ENCODE measurements around the gene MS4A6E. TPM values are rescaled to one million over a fixed set of nuclear protein-coding genes. Genes with fewer than 3 reads are reported as not detected.

MS4A6E gene
- total and polyA plus RNA-seq, 2 of the 8 experiments (the other 6 are each of a cell fraction or from before 2014, with no cell fraction given), result not detected

DNA sequence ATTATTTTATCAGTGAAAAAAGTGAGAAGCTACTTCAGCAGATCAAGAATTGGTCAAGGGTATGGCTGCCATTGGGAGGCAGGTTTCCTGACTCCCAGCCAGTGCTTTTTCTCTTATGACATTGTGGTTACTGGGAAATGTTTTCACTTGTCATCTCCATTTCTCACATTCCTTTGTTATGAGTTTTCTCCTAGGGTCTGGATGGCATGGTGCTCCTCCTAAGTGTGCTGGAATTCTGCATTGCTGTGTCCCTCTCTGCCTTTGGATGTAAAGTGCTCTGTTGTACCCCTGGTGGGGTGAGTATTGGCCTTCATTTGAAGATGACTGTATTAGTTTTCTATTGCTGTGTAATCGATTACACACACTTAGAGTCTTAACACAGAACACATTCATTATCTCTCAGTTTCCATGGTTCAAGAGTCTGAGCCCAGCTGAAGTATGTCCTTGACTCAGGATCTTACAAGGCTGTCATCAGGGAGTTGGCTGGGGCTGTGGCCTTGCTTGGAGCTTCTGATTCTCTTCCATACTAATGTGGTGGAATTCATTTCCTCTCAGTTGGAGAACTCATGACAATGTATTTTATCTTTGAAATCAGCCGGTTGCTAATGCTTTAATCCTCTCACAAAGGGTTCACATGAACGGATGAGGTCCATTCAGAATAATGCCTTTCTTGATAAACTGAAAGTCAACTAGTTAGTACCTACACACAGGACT is 21.0 kb upstream of the MS4A6E start (continued):
- no peak for TF ChIP-seq CHD7 (IDR thresholded peaks at IDR 0.05; ENCODE audit: insufficient replicate concordance, low read length)

Data from H1 (cell line).